Pancreas (tissue), 10 donors: ENCODE results near the gene PKNOX2. TPM values are rescaled to one million over a fixed set of nuclear protein-coding genes. Genes with fewer than 3 reads are reported as not detected.

Source experiments
- ATAC-seq, 4 donors: fragments of 200-7000 bp; cut with Tn5 transposase; one replicate each; pipeline versions ENCODE4 v1.8.0 to v1.9.1; 2020; ENCODE audit warnings: mild to moderate bottlenecking in 4 of 4, moderate library complexity in 4 of 4
- DNase-seq, 6 donors: peaks; one replicate each; pipeline ENCODE4 v3.0.0-alpha.2; 2020
- FAIRE-seq: peaks from 2 replicates; lab custom pipeline; 2012; peaks lifted over from hg19 to GRCh38; lab: Jason Lieb, UNC
- H3K27ac ChIP-seq, 4 donors: fragments of 200-600 bp; sonication (generic); 1 replicate in 3 of 4; 2 replicates in 1 of 4; pipeline versions ENCODE4 v1.5.0 to v1.8.0; 2020
- H3K27me3 ChIP-seq, 4 donors: fragments of 200-600 bp; one replicate each; pipeline ENCODE4 v1.8.0; 2021
- H3K36me3 ChIP-seq, 3 donors: fragments of 200-600 bp; sonication (generic) in 1 of 3; one replicate each; pipeline versions ENCODE4 v1.5.0 to v1.8.0; 2020 to 2021
- H3K4me1 ChIP-seq, 3 donors: fragments of 200-600 bp; one replicate each; pipeline ENCODE4 v1.8.0; 2021
- H3K4me3 ChIP-seq, 4 donors: fragments of 200-600 bp; sonication (generic) in 2 of 4; one replicate each; pipeline versions ENCODE4 v1.5.0 to v1.8.0; 2020 to 2021
- H3K9me3 ChIP-seq, 4 donors: fragments of 200-600 bp; one replicate each; pipeline ENCODE4 v1.8.0; 2021
- CTCF ChIP-seq, 4 donors: fragments of 200-600 bp; sonication (generic) in 3 of 4; IDR thresholded peaks; one replicate each; pipeline versions ENCODE4 v1.5.0 to v1.8.0; 2021; ENCODE audit warnings: antibody characterized with exemption in 4 of 4
- WGBS, 2 donors: extraction: QIAGEN DNeasy Blood & Tissue Kit; methylation state at CpG; one replicate each; pipeline ENCODE4 v1.1.7; 2013; 5-methylcytosine and 5-hydroxymethylcytosine counted together
- intact Hi-C, 3 donors: fragments of 100-400 bp; cut with DNase I; formaldehyde crosslinking; loops; one replicate each; pipeline versions ENCODE4 v1.11.1 to v1.14.2; 2022
- polyA plus RNA-seq, 2 donors: library from polyadenylated mRNA; stranded (reverse); fragments of 200-250 nt; gene quantifications; one replicate each; pipeline ENCODE4 v1.2.3, GENCODE V29; 2013
- total RNA-seq, 6 donors: library from RNA; stranded (reverse); fragmentation: NEBNext Ultra II Directional in 4 of 6; extraction: Animal tissue kit (Norgen Biotek cat#: 25700) in 4 of 6; gene quantifications; one replicate each; pipeline versions ENCODE4 v1.2.1 to v1.2.4, GENCODE V29; 2021 to 2023
- donor health status: healthy with polysubstance abuse.
- donor health status: DM: no; HTN: no; CAD: no; lungs with moderate emphysema.
- donor health status: DM: no; HTN: no; CAD: no.
- donor health status: control.
- donor health status: control.
- donor health status: Bipolar disorder and iron deficiency.
- donor health status: DM: yes; HTN: yes; CAD: no.
- donor health status: DM: no; HTN: no; CAD: no.
- donor health status: DM: no; HTN: no; CAD: no.
- donor health status: DM: yes; HTN: yes; CAD: no.

PKNOX2 gene
- total and polyA plus RNA-seq, 8 donors: 3.4 to 8.1 (median 5.8) TPM

- no peak for DNase-seq
- no peak for TF ChIP-seq CTCF (IDR thresholded peaks at IDR 0.05)
- intact Hi-C loops: no loop called here
- no peaks in the 10 kb centered on the region for H3K9me3 ChIP-seq
- 92 to 95% methylated on average over 11 of the region's 11 CpGs for WGBS, 2 donors
- no peak overlapping the region for H3K4me3 ChIP-seq
- H3K36me3 ChIP-seq: no peaks in the 10 kb centered on the region
- H3K27ac ChIP-seq: no peak overlapping the region
- H3K27me3 ChIP-seq: no peaks in the 10 kb centered on the region
- H3K4me1 ChIP-seq: no peaks in the 10 kb centered on the region
- FAIRE-seq: no peak
- ATAC-seq: no peak
These were observed 77.7 kb downstream of the PKNOX2 start for GRCh38 chr11:125242141-125242775.

- no peak overlapping the region for H3K27ac ChIP-seq
- no peaks in the 10 kb centered on the region for H3K27me3 ChIP-seq
- 78 to 87% methylated on average over 4 of the region's 4 CpGs for WGBS, 2 donors
- DNase-seq (no peak), FAIRE-seq (no peak), ATAC-seq (no peak)
- H3K9me3 ChIP-seq: no peaks in the 10 kb centered on the region
- H3K4me1 ChIP-seq: no peaks in the 10 kb centered on the region
- no peaks in the 10 kb centered on the region for H3K36me3 ChIP-seq
- no peak overlapping the region for H3K4me3 ChIP-seq
- TF ChIP-seq CTCF (IDR thresholded peaks at IDR 0.05): no peak
- intact Hi-C loops: no loop called here
These were observed 79.6 kb downstream of the PKNOX2 start for GRCh38 chr11:125244166-125244565.

- no peak overlapping the region for H3K27ac ChIP-seq
- no peaks in the 10 kb centered on the region for H3K9me3 ChIP-seq
- ATAC-seq (peak in 1 of 4 donors; percentile 40), FAIRE-seq (no peak), DNase-seq (no peak)
- intact Hi-C loops: no loop called here
- H3K4me3 ChIP-seq: no peak overlapping the region
- H3K27me3 ChIP-seq: no peaks in the 10 kb centered on the region
- TF ChIP-seq CTCF (IDR thresholded peaks at IDR 0.05): no peak
- no peaks in the 10 kb centered on the region for H3K36me3 ChIP-seq
- 82% methylated on average over 4 of the region's 4 CpGs for WGBS, 2 donors
- H3K4me1 ChIP-seq: no peaks in the 10 kb centered on the region
These were observed 80.7 kb downstream of the PKNOX2 start for GRCh38 chr11:125245299-125245698.

- TF ChIP-seq CTCF (IDR thresholded peaks at IDR 0.05): no peak
- ATAC-seq (no peak), FAIRE-seq (no peak), DNase-seq (no peak)
- 81 to 87% methylated on average over 2 of the region's 2 CpGs for WGBS, 2 donors
- H3K27ac ChIP-seq: no peak overlapping the region
- H3K36me3 ChIP-seq: no peaks in the 10 kb centered on the region
- H3K9me3 ChIP-seq: no peaks in the 10 kb centered on the region
- H3K4me3 ChIP-seq: no peak overlapping the region
- intact Hi-C loops: no loop called here
- H3K4me1 ChIP-seq: no peaks in the 10 kb centered on the region
- no peaks in the 10 kb centered on the region for H3K27me3 ChIP-seq
These were observed 82.9 kb downstream of the PKNOX2 start for GRCh38 chr11:125247431-125247830.
